BJ (cell line): Measurements from ENCODE around the gene TMEM151B. TPM values are rescaled to one million over a fixed set of nuclear protein-coding genes. Genes with fewer than 3 reads are reported as not detected.

Source experiments
- CTCF ChIA-PET: fragments of 350-600 bp; formaldehyde crosslinking; extraction: SDS; loops from one replicate; lab custom pipeline; 2021; ENCODE audit warnings: antibody characterized with exemption, inconsistent platforms; lab: Yijun Ruan, JAX
- POLR2A ChIA-PET: fragments of 300-600 bp; sonication (Branson Sonifier 250); formaldehyde crosslinking; extraction: SDS; loops from one replicate; lab custom pipeline; 2021; ENCODE audit warnings: antibody characterized with exemption; lab: Charles Lee
- DNase-seq: peaks from one replicate; pipeline ENCODE4 v3.0.0-alpha.2; 2011; ENCODE audit warnings: low read depth
- H3K27me3 ChIP-seq: 2 replicates; pipeline ENCODE4 v1.6.0; 2011; ENCODE audit warnings: low read length; ENCODE audit not compliant: control insufficient read depth, insufficient read depth
- H3K36me3 ChIP-seq: 2 replicates; pipeline ENCODE4 v1.5.1; 2011; ENCODE audit warnings: low read length; ENCODE audit not compliant: control insufficient read depth, insufficient read depth
- H3K4me3 ChIP-seq: 2 replicates; pipeline ENCODE4 v1.5.1; 2011; ENCODE audit warnings: low read depth, mild to moderate bottlenecking, control low read depth, low read length
- CTCF ChIP-seq: IDR thresholded peaks from 2 replicates; pipeline ENCODE4 v1.5.1; 2011; ENCODE audit warnings: low read depth, mild to moderate bottlenecking, control low read depth, inconsistent platforms, low read length, moderate library complexity; ENCODE audit not compliant: insufficient read depth
- polyA plus RNA-seq: library from polyadenylated mRNA; depleted of rRNA; stranded (reverse); fragments of >200 nt; gene quantifications from 2 replicates; pipeline ENCODE4 v1.2.3, GENCODE V29; 2011

The TMEM151B gene
- polyA plus RNA-seq, 1 experiment, result not detected

DNA sequence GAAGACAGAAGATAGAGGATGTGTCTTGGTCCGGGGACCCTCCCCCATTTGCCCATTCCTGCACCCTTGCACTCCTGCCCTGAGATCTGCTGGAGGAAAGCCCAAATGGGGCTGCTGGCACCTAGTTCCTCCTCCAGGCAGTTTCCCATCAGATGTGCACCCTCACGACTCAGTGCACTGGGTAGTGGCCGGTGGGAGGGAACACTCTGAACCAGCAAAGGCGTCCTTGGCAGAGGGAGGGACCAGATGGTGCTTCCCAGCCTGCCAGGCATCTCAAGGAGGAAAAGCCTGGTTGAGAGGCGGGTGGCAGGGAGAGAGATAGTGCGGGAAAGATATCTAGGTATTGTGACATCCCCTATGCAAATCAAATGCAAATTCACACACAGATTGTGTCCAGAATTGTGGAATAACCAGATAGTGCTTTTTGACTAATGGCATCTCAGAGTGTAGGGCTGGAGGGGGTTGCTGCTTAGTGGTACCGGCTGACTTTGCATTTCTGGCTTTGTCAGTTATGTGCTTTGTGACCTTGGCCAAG, 19.5 kb downstream of the TMEM151B start:
- ChIA-PET POLR2A (no interaction called here), CTCF (no interaction called here)
- no peak for TF ChIP-seq CTCF
- DNase-seq, result no peak
- Histone ChIP-seq H3K36me3 (no peaks in the 10 kb centered on the region), H3K4me3 (no peak overlapping the region), H3K27me3 (peaks cover 27% of the 10 kb centered on the region)

GRCh38 chr6:44291841-44292240, 21.6 kb downstream of the TMEM151B start:
- ChIA-PET CTCF (interaction anchor here (0.6 to 1.0 kb wide), 3 partner anchors 11 to 54 kb away, joined by 3 to 4 read pairs (median 3); no protein-coding TSS in a partner anchor), POLR2A (no interaction called here)
- Histone ChIP-seq H3K27me3 (peaks cover 40% of the 10 kb centered on the region), H3K36me3 (no peaks in the 10 kb centered on the region), H3K4me3 (no peak overlapping the region)
- TF ChIP-seq CTCF, result no peak
- no peak for DNase-seq

GRCh38 chr6:44292661-44293365, 22.6 kb downstream of the TMEM151B start:
- H3K4me3 ChIP-seq, result no peak overlapping the region
- CTCF ChIA-PET, result interaction anchor here (0.7 to 1.4 kb wide), 7 partner anchors 10 to 59 kb away, joined by 3 to 5 read pairs (median 3); partner anchors contain the start of gene AARS2
- POLR2A ChIA-PET, result no interaction called here
- no peaks in the 10 kb centered on the region for H3K36me3 ChIP-seq
- DNase-seq, result no peak
- no peak for TF ChIP-seq CTCF
- peaks cover 42% of the 10 kb centered on the region for H3K27me3 ChIP-seq

DNA sequence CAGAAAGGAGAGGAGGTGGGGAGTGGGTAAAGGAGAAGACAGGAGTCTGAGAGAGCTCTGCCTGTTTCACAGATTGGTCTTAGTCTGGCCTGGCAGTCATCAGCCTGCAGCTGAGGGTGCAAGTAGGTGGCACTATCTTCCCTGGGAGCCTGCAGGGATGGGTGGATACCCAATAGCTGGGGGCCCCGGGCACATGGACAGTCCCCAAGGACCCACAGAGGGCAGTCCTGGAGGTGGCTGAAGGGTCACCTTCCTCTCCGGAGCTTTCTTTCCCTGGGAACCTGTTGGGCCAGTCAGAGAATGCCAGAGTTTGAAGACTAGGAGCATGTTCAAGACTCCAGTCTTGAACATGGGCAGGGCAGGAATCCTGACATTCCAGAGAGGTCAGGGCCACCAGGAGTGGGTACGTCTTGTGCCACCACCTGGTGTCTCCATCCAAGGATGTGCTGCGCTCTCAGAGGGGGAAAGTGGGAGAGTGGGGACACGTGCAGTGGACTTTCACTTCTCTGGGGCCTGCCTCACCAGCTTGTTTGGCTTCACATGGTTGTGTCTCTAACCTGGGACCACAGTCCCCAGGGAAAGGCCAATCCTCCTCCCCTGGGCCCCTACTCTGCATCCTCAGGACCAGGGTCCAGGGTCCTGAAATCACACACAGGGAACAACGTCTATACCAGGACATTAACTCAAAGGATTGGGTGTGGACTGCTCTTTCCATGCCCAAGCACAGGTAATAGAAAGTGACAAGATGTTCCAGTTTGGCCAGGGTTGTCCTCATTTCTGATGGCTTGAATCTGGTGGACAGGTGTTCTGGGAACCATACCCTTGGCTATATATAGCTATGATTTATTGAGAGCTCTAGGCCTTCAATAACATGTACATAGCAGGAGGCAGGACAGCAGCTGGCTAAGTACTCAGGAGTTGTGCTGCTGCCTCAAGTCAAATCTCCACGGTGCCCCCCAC, 24.9 kb downstream of the TMEM151B start:
- Histone ChIP-seq H3K4me3 (no peak overlapping the region), H3K27me3 (peaks cover 37% of the 10 kb centered on the region), H3K36me3 (peaks cover under 1% of the 10 kb centered on the region)
- no peak for TF ChIP-seq CTCF
- ChIA-PET POLR2A (no interaction called here), CTCF (interaction anchor here (1.4 to 2.1 kb wide), 5 partner anchors 10 to 58 kb away, joined by 3 to 15 read pairs (median 6); no protein-coding TSS in a partner anchor)
- no peak for DNase-seq
